H9 (cell line): ENCODE results near the gene NOTCH2NLA. TPM values are rescaled to one million over a fixed set of nuclear protein-coding genes. Genes with fewer than 3 reads are reported as not detected.
"Not testable (repeated sequence)": the region's sequence is repeated elsewhere in the genome, so short reads cannot be mapped to it uniquely, and the experiment has no call there.

Source experiments
- DNase-seq: peaks from one replicate; pipeline ENCODE4 v3.0.0-alpha.2; 2017
- H2AFZ ChIP-seq: one replicate; pipeline ENCODE4 v1.6.1; 2013; ENCODE audit warnings: mild to moderate bottlenecking, low read length, control low read depth, moderate library complexity
- H2AK5ac ChIP-seq: 2 replicates; pipeline ENCODE4 v1.6.1; 2013; ENCODE audit warnings: low read length, control low read depth, mixed read lengths; ENCODE audit not compliant: insufficient read length
- H2BK120ac ChIP-seq: one replicate; pipeline ENCODE4 v1.6.1; 2013; ENCODE audit warnings: low read depth, mild to moderate bottlenecking, low read length, control low read depth, inconsistent platforms; ENCODE audit not compliant: poor library complexity, severe bottlenecking
- H2BK12ac ChIP-seq: 2 replicates; pipeline ENCODE4 v1.6.1; 2013; ENCODE audit warnings: low read length, control low read depth, mixed read lengths, low read depth; ENCODE audit not compliant: insufficient read length
- H2BK15ac ChIP-seq: 2 replicates; pipeline ENCODE4 v1.6.1; 2013; ENCODE audit warnings: low read depth, low read length, control low read depth
- H2BK20ac ChIP-seq: one replicate; pipeline ENCODE4 v1.6.1; 2013; ENCODE audit warnings: low read depth, mild to moderate bottlenecking, low read length, control low read depth, inconsistent platforms; ENCODE audit not compliant: poor library complexity, severe bottlenecking
- H2BK5ac ChIP-seq: 2 replicates; pipeline ENCODE4 v1.6.1; 2013; ENCODE audit warnings: low read length, control low read depth, mixed read lengths; ENCODE audit not compliant: insufficient read length
- H3K14ac ChIP-seq: 2 replicates; pipeline ENCODE4 v1.6.1; 2013; ENCODE audit warnings: low read length, control low read depth; ENCODE audit not compliant: insufficient read depth
- H3K18ac ChIP-seq: 2 replicates; pipeline ENCODE4 v1.6.1; 2013; ENCODE audit warnings: low read depth, mild to moderate bottlenecking, mixed read lengths, low read length, control low read depth; ENCODE audit not compliant: insufficient read length
- H3K23ac ChIP-seq: 2 replicates; pipeline ENCODE4 v1.6.1; 2013; ENCODE audit warnings: low read length, control low read depth, mixed read lengths, low read depth; ENCODE audit not compliant: insufficient read length
- H3K23me2 ChIP-seq: 2 replicates; pipeline ENCODE4 v1.6.1; 2013; ENCODE audit warnings: low read depth, mild to moderate bottlenecking, mixed read lengths, low read length, control low read depth; ENCODE audit not compliant: insufficient read length, poor library complexity, severe bottlenecking
- H3K27ac ChIP-seq: 2 replicates; pipeline ENCODE4 v1.5.1; 2013; ENCODE audit warnings: low read length, control low read depth, mixed read lengths, low read depth; ENCODE audit not compliant: insufficient read length
- H3K27me3 ChIP-seq: 2 replicates; pipeline ENCODE4 v1.6.1; 2013; ENCODE audit warnings: low read length, control low read depth, inconsistent platforms; ENCODE audit not compliant: insufficient read depth
- H3K4ac ChIP-seq: 2 replicates; pipeline ENCODE4 v1.6.1; 2013; ENCODE audit warnings: low read depth, mild to moderate bottlenecking, control low read depth, inconsistent platforms, low read length, moderate library complexity
- H3K4me1 ChIP-seq: 2 replicates; pipeline ENCODE4 v1.6.1; 2013; ENCODE audit warnings: low read length, control low read depth, inconsistent platforms; ENCODE audit not compliant: insufficient read depth
- H3K4me2 ChIP-seq: 2 replicates; pipeline ENCODE4 v1.6.1; 2013; ENCODE audit warnings: low read length, control low read depth, mixed read lengths; ENCODE audit not compliant: insufficient read length, insufficient read depth
- H3K56ac ChIP-seq: 2 replicates; pipeline ENCODE4 v1.6.1; 2013; ENCODE audit warnings: low read depth, mild to moderate bottlenecking, mixed read lengths, low read length, control low read depth; ENCODE audit not compliant: insufficient read length
- H3K79me1 ChIP-seq: 2 replicates; pipeline ENCODE4 v1.6.1; 2013; ENCODE audit warnings: low read depth, mild to moderate bottlenecking, moderate library complexity, low read length, control low read depth, inconsistent platforms; ENCODE audit not compliant: insufficient read depth, poor library complexity, severe bottlenecking
- H3K79me2 ChIP-seq: 2 replicates; pipeline ENCODE4 v1.6.1; 2013; ENCODE audit warnings: low read length, control low read depth, inconsistent platforms; ENCODE audit not compliant: insufficient read depth
- H3K9ac ChIP-seq: 2 replicates; pipeline ENCODE4 v1.6.1; 2013; ENCODE audit warnings: low read length, control low read depth, mixed read lengths; ENCODE audit not compliant: insufficient read length; ENCODE audit errors: extremely low read depth
- H3K9me3 ChIP-seq: one replicate; pipeline ENCODE4 v1.6.1; 2013; ENCODE audit warnings: low read depth, low read length, inconsistent platforms; ENCODE audit not compliant: control insufficient read depth
- H3T11ph ChIP-seq: one replicate; pipeline ENCODE4 v1.6.1; 2013; ENCODE audit warnings: mild to moderate bottlenecking, low read length, control low read depth, inconsistent platforms
- H4K20me1 ChIP-seq: one replicate; pipeline ENCODE4 v1.6.1; 2013; ENCODE audit not compliant: control insufficient read depth, insufficient read length, insufficient read depth
- H4K5ac ChIP-seq: 2 replicates; pipeline ENCODE4 v1.6.1; 2013; ENCODE audit warnings: low read depth, mild to moderate bottlenecking, mixed read lengths, low read length, control low read depth; ENCODE audit not compliant: insufficient read length
- H4K8ac ChIP-seq: replicated peaks from 2 replicates; pipeline ENCODE4 v1.6.1; 2013; ENCODE audit warnings: low read length, control low read depth, mixed read lengths, low read depth; ENCODE audit not compliant: insufficient read length
- H4K91ac ChIP-seq: 2 replicates; pipeline ENCODE4 v1.6.1; 2013; ENCODE audit warnings: low read depth, mild to moderate bottlenecking, moderate library complexity, mixed read lengths, low read length, control low read depth; ENCODE audit not compliant: insufficient read length
- H3K27ac Mint-ChIP-seq, 3 experiments: 2 replicates in 2 of 3; 3 replicates in 1 of 3; pipeline ENCODE4 v1.8.0; 2020 to 2021; ENCODE audit warnings: mixed read lengths in 3 of 3, mild to moderate bottlenecking in 1 of 3, moderate library complexity in 1 of 3
- H3K27me3 Mint-ChIP-seq: 2 replicates; pipeline ENCODE4 v1.8.0; 2021; ENCODE audit warnings: low read depth, mild to moderate bottlenecking, moderate library complexity, mixed read lengths
- H3K36me3 Mint-ChIP-seq, 3 experiments: 2 replicates in 2 of 3; 3 replicates in 1 of 3; pipeline ENCODE4 v1.8.0; 2020 to 2021; ENCODE audit warnings: low read depth in 3 of 3, mixed read lengths in 3 of 3; ENCODE audit not compliant: insufficient read depth in 1 of 3
- H3K4me1 Mint-ChIP-seq, 2 experiments: 2 replicates each; pipeline ENCODE4 v1.8.0; 2020; ENCODE audit warnings: mixed read lengths in 2 of 2
- H3K4me3 Mint-ChIP-seq, 2 experiments: 2 replicates in 1 of 2; 3 replicates in 1 of 2; pipeline ENCODE4 v1.8.0; 2020 to 2021; ENCODE audit warnings: mild to moderate bottlenecking in 2 of 2, mixed read lengths in 2 of 2, moderate library complexity in 1 of 2
- H3K9me3 Mint-ChIP-seq, 2 experiments: 2 replicates in 1 of 2; 3 replicates in 1 of 2; pipeline ENCODE4 v1.8.0; 2020; ENCODE audit warnings: mild to moderate bottlenecking in 2 of 2, mixed read lengths in 2 of 2, moderate library complexity in 1 of 2
- WGBS: extraction: QIAGEN DNeasy Blood & Tissue Kit; methylation state at CpG from one replicate; pipeline ENCODE4 v1.1.7; 2013; ENCODE audit warnings: missing lambda C conversion rate, low lambda C conversion rate, mixed read lengths; ENCODE audit not compliant: insufficient read length; ENCODE audit errors: extremely low coverage; 5-methylcytosine and 5-hydroxymethylcytosine counted together
- total RNA-seq: library from RNA; stranded (reverse); gene quantifications from 2 replicates; pipeline ENCODE4 v1.2.1, GENCODE V29; 2021

The NOTCH2NLA gene
- total RNA-seq, 1 experiment from 2014 or later = 9.9 TPM

DNA sequence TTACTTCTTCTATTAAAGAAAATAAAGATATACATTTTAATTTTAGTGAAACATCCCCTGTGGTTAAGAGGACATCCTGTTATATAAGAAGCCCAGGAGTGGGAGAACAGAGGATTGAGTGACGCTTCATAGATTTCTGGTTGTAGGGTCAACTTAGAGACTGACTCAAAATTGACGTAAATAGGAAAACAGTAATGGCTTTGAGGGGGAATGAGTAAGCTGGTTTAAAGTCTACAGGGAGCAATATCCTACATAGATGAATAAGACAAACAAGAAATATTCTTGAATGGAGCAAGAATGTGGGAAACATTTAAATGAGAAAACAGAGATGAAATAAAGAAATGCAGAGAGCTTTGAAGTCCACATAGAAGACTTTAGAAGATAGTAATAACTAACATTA, 48.3 kb upstream of the NOTCH2NLA start:
- H3K79me1 ChIP-seq, H4K91ac ChIP-seq, H2BK12ac ChIP-seq, DNase-seq, H3K9ac ChIP-seq, H3K27me3 ChIP-seq, H3K23me2 ChIP-seq, H2BK120ac ChIP-seq, H3K18ac ChIP-seq, H2BK20ac ChIP-seq, H3K56ac ChIP-seq, H3K4me1 ChIP-seq, H3K27me3 Mint-ChIP-seq, H3K4me1 Mint-ChIP-seq, H3K9me3 ChIP-seq, H2AK5ac ChIP-seq, H2BK5ac ChIP-seq, H3K14ac ChIP-seq, H3K4me3 Mint-ChIP-seq, H3K27ac Mint-ChIP-seq, H3K79me2 ChIP-seq, H3T11ph ChIP-seq, H4K5ac ChIP-seq, H4K8ac ChIP-seq, H3K4ac ChIP-seq, H3K9me3 Mint-ChIP-seq, H4K20me1 ChIP-seq, H2BK15ac ChIP-seq, H3K23ac ChIP-seq, H3K4me2 ChIP-seq, H3K36me3 Mint-ChIP-seq, H3K27ac ChIP-seq, H2AFZ ChIP-seq: not testable (repeated sequence)
- no CpG with 5 or more reads among the region's 2 CpGs for WGBS

GRCh38 chr1:146274083-146274482, 45.3 kb upstream of the NOTCH2NLA start:
- not testable (repeated sequence) for H3K56ac ChIP-seq, H3K27me3 ChIP-seq, H3K4me3 Mint-ChIP-seq, H3K4me1 ChIP-seq, H2BK12ac ChIP-seq, H3K36me3 Mint-ChIP-seq, H4K20me1 ChIP-seq, H4K91ac ChIP-seq, H3K18ac ChIP-seq, H2BK5ac ChIP-seq, H3K23me2 ChIP-seq, H2BK15ac ChIP-seq, H3K14ac ChIP-seq, H2BK120ac ChIP-seq, H3K9me3 Mint-ChIP-seq, H3K9ac ChIP-seq, H3T11ph ChIP-seq, H3K79me1 ChIP-seq, H4K8ac ChIP-seq, H2AK5ac ChIP-seq, DNase-seq, H2AFZ ChIP-seq, H3K23ac ChIP-seq, H3K79me2 ChIP-seq, H3K27me3 Mint-ChIP-seq, H3K4ac ChIP-seq, H4K5ac ChIP-seq, H3K4me1 Mint-ChIP-seq, H3K4me2 ChIP-seq, H2BK20ac ChIP-seq, H3K27ac Mint-ChIP-seq, H3K27ac ChIP-seq, H3K9me3 ChIP-seq
- WGBS = no CpG with 5 or more reads among the region's 3 CpGs
